Muscle of leg (tissue), 11 donors: ENCODE measurements around the gene CMIP. TPM values are rescaled to one million over a fixed set of nuclear protein-coding genes. Genes with fewer than 3 reads are reported as not detected.
A peak's percentile ranks its signal among the peaks of the same experiment; 100 is the strongest.

Source experiments
- DNase-seq: peaks from one replicate; pipeline ENCODE4 v3.0.0; 2013
- H3K27ac ChIP-seq: one replicate; pipeline ENCODE4 v1.5.1; 2013; ENCODE audit warnings: mild to moderate bottlenecking, low read length, control low read depth
- H3K27me3 ChIP-seq: one replicate; pipeline ENCODE4 v1.6.1; 2013; ENCODE audit warnings: low read length; ENCODE audit not compliant: control insufficient read depth, insufficient read depth
- H3K36me3 ChIP-seq: one replicate; pipeline ENCODE4 v1.6.1; 2013; ENCODE audit warnings: low read length; ENCODE audit not compliant: control insufficient read depth, insufficient read depth
- H3K4me1 ChIP-seq: one replicate; pipeline ENCODE4 v1.6.1; 2013; ENCODE audit warnings: low read length; ENCODE audit not compliant: control insufficient read depth, insufficient read depth
- H3K4me3 ChIP-seq: one replicate; pipeline ENCODE4 v1.5.1; 2013; ENCODE audit warnings: low read length, control low read depth
- H3K9me3 ChIP-seq: replicated peaks from 2 replicates; pipeline ENCODE4 v1.6.1; 2013; ENCODE audit warnings: low read depth, low read length; ENCODE audit not compliant: control insufficient read depth
- WGBS: methylation state at CpG from one replicate; pipeline ENCODE4 v1.1.5; 2013; ENCODE audit warnings: missing lambda C conversion rate; ENCODE audit not compliant: insufficient coverage; 5-methylcytosine and 5-hydroxymethylcytosine counted together
- polyA plus RNA-seq, 8 donors: library from polyadenylated mRNA; unstranded; fragments of 120-200 nt; gene quantifications; one replicate each; pipeline versions ENCODE4 v1.2.1 to v1.2.3, GENCODE V29; 2013; ENCODE audit warnings: inconsistent platforms in 1 of 8, low replicate concordance in 1 of 8; ENCODE audit not compliant: insufficient read length in 8 of 8, insufficient read depth in 1 of 8
- total RNA-seq: library from RNA; stranded (reverse); fragments of 120-200 nt; gene quantifications from one replicate; pipeline ENCODE4 v1.2.4, GENCODE V29; 2013

The CMIP gene
- total and polyA plus RNA-seq, 9 donors, result 5.5 to 24.3 (median 18.8) TPM

DNA sequence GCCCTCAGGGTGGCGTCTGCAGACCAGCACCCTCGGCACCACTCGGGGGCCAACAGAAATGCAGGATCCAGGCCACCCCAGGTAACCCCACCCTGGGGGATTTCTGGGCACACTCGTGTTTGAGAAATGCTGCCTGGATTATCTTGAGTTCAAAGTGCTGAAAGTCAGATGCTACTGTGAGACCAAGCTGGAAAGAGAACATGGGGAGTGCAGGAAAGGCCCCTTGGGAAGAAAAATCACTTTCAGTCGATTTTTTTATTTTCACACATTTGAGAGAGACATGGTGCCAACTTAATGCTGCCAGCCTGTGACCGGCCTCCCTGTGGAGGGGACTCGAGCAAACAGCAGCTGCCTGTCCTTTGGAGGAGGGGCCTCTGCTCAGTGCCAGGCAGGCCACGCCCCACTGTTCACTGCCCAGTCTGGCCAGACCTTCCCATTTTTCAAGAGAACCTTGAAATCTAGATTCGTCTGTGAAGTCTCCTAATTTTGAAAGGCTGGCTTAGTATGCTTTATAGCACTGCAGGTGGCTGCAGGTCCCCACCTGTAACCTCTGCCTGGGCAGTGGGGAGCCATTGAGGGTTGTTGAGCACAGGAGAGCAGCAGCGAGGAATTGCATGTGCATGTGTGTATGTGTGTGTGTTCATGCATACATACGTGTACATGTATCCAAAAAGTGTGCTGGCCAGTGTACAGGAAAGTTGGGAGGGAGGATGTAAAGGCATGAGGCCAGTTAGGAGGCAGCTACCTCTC, 263.8 kb downstream of the CMIP start:
- H3K36me3 ChIP-seq, result peaks cover 38% of the 10 kb centered on the region

DNA sequence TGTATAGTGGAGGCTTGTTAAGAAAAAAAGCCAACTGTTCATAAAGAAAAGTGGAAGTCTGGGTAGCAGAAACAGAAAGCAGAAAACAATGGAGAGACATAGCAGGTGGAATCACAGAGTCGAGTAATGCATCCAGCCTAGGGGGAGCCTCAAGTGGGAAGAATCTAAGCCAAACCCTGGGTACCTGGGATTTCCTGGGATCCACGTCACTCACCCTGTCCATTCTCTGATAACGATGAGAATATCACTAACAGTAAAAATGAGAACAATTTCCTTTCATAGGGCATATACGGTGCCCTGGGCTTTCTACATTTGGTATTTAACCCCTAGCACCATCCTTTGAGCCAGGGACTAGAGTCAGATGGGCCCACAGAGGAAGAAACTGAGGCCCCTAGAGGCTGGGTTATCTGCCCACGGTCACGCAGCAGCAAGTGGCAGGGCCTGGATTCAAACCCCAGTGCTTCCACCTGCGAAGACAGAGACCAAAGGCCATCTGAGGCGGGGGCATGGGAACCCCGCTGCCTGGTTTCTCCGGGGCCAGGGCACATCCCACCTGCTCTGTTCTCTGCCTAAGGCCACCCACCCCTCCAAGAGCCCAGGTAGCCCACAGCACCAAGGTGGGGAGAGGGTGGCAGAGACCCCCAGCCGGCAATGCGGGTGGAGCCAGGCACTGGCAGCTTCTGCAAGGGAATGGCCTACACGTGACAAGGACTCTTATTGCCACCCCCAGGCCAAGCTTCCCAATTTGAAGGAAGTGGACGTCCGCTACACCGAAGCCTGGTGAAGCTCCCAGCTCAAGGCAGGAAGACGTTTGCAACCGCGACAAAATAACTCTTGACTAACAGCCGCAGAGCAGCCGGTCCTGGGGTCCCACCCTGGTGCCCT, 264.6 kb downstream of the CMIP start:
- DNase-seq, result no peak
- Histone ChIP-seq H3K27me3 (no peaks in the 10 kb centered on the region), H3K4me3 (no peak overlapping the region), H3K4me1 (peaks cover 12% of the 10 kb centered on the region), H3K9me3 (no peaks in the 10 kb centered on the region), H3K27ac (no peak overlapping the region), H3K36me3 (peaks cover 38% of the 10 kb centered on the region)
- WGBS, result 81% methylated on average over 14 of the region's 21 CpGs

More for the DNA sequence above, 263.8 kb downstream of the CMIP start:
- 65% methylated on average over 9 of the region's 11 CpGs for WGBS
- Histone ChIP-seq H3K4me3 (no peak overlapping the region), H3K9me3 (no peaks in the 10 kb centered on the region), H3K4me1 (peaks cover 14% of the 10 kb centered on the region), H3K27ac (peak overlapping the region; percentile 55), H3K27me3 (no peaks in the 10 kb centered on the region)
- peak; percentile 60 for DNase-seq

DNA sequence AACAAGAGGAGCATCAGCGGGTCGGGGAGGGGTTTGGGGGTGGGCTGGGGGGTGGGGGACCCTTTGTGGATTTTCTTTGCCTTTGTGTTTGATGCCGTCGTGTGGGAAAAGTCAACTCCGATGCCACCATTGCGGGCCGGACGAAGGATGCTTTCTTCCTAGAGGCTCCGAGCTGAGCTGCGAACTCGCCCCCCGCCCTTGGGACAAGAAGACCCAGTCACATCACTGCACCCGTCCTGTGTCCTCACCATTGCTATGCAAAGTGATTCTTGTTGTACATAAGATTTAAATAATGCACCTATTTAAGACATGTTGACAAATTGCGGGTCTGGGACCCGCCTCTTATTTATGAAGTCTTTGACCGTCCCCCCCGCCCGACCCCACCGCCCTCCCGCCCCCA, 265.4 kb downstream of the CMIP start:
- Histone ChIP-seq H3K9me3 (no peaks in the 10 kb centered on the region), H3K27me3 (no peaks in the 10 kb centered on the region), H3K36me3 (peaks cover 33% of the 10 kb centered on the region), H3K27ac (no peak overlapping the region), H3K4me1 (peaks cover 12% of the 10 kb centered on the region), H3K4me3 (no peak overlapping the region)
- 60% methylated on average over 2 of the region's 20 CpGs for WGBS
- DNase-seq, result no peak

DNA sequence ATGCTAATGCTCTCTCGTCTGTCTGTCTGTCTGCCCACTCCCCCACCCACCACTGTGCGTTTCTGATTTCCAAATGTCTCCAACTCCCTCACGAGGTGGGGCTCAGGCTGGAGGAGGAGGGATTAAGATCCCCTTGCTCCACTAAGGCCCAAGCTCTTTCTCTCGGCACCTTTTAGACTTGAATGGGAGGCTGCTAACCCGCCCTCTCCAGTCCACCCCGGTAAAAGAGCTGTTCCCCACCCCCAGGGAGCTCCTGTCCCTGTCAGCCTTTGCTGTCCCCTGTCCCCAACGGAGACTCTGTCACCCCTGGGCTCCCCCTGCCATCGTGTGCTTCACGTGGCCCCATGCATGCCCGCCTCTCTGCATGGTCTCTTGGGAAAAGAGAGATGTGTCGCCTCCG, 266.0 kb downstream of the CMIP start:
- Histone ChIP-seq H3K36me3 (peaks cover 28% of the 10 kb centered on the region), H3K9me3 (no peaks in the 10 kb centered on the region), H3K4me1 (peaks cover 12% of the 10 kb centered on the region), H3K27me3 (no peaks in the 10 kb centered on the region), H3K27ac (no peak overlapping the region), H3K4me3 (no peak overlapping the region)
- 53% methylated on average over 5 of the region's 12 CpGs for WGBS
- DNase-seq, result no peak

DNA sequence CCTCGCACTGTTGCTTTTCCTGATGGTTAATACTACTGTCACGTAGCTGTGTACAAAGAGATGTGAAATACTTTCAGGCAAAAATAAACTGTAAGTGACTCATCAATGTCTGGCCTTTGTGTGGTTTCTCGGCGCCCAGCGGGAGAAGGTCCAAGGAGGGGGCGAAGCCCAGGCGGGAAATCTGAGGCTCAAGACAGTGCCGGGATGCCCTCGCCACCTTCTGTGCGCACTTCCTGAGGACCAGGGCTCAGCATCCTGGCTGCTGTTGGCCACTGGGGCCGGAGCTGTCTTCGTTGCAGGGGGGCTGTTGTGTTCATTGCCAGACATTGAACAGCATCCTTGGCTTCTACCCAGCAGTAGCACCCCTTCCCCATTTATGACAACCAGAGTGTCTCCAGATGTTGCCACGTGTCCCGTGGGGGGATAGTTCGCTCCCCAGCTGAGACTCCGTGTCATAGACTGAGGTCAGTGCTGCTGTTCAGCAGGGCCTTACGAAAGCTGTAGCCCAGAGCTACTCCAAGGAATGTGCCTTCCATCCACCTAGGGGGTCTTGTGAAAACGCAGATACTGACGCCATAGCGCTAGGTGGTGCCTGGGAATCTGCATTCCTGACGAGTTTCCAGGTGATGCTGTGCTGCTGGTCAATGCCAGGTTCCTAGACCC, 267.2 kb downstream of the CMIP start:
- H3K27ac ChIP-seq, result no peak overlapping the region
- DNase-seq, result no peak
- no peaks in the 10 kb centered on the region for H3K27me3 ChIP-seq
- H3K4me3 ChIP-seq, result no peak overlapping the region
- no peaks in the 10 kb centered on the region for H3K9me3 ChIP-seq
- H3K36me3 ChIP-seq, result peaks cover 20% of the 10 kb centered on the region
- 66% methylated on average over 19 of the region's 21 CpGs for WGBS
- H3K4me1 ChIP-seq, result peaks cover 12% of the 10 kb centered on the region

DNA sequence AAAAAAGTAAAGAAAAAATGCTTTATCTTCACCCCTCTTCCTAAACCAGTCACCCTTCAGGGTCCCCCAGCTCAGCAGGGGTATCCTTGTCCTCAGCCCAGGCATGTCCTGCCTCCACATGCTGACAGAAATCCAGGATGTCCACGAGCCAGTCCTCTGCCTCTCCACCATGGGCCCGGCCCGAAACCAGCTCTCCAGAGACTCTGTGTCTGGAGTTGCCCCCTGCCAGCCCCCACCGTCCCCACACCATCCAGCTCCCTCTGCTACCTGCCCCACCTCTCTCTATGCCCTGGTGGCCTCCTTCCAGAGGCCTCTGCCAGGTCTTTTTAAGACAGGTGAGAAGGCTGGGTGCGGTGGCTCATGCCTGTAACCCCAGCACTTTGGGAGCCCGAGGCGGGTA, 268.1 kb downstream of the CMIP start:
- Histone ChIP-seq H3K4me1 (peaks cover 8% of the 10 kb centered on the region), H3K27me3 (no peaks in the 10 kb centered on the region), H3K27ac (no peak overlapping the region), H3K4me3 (no peak overlapping the region), H3K9me3 (no peaks in the 10 kb centered on the region), H3K36me3 (peaks cover 15% of the 10 kb centered on the region)
- DNase-seq, result no peak
- 89% methylated on average over 4 of the region's 7 CpGs for WGBS

DNA sequence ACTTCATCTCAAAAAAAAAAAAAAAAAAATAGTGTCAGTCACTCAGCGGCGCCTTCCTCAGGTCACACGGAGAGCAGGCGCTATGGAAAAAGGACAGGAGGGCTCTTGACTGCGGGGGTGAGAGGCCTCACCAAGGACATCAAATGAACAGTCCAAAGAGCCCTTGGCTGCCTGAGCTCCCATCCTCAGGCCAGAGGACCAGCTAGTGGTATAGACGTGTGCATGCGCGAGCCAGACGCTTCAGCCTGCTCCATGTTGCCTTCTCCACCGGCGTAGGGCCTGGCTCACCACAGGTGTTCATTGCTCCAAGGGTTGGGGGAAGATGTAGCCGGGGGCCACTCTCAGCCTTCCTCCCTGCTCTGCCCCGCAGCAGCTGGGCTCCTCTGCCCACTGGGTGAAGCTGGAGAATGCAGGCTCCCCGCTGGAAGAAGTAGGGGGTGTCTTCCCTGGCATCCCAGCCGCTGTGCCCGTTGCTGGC, 268.7 kb downstream of the CMIP start:
- Histone ChIP-seq H3K9me3 (no peaks in the 10 kb centered on the region), H3K36me3 (peaks cover 8% of the 10 kb centered on the region), H3K4me1 (peaks cover 2% of the 10 kb centered on the region), H3K27ac (no peak overlapping the region), H3K4me3 (no peak overlapping the region), H3K27me3 (no peaks in the 10 kb centered on the region)
- 75% methylated on average over 10 of the region's 16 CpGs for WGBS
- DNase-seq, result no peak

DNA sequence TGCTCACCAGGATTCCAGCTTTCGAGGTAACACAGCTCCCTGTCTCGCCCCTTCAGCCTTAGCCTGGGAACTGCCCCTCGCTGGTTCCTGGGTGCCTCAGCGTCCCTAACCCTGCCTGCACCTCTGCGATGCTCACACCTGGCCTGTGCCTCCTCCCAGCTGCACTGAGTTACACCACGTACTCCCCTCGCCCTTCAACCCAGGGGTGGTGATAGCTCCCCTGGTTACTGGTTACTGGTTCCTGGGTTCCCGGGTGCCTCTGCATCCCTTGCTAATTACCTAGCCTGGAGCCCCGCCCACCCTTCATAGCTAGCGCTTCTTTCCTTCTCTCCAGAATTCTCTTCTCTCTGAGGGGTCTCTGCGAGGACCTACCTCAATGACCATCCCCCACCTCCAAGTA, 269.2 kb downstream of the CMIP start:
- Histone ChIP-seq H3K27me3 (no peaks in the 10 kb centered on the region), H3K4me1 (no peaks in the 10 kb centered on the region), H3K4me3 (no peak overlapping the region), H3K36me3 (peaks cover 5% of the 10 kb centered on the region), H3K9me3 (no peaks in the 10 kb centered on the region), H3K27ac (no peak overlapping the region)
- 81% methylated on average over 11 of the region's 11 CpGs for WGBS
- DNase-seq, result no peak

DNA sequence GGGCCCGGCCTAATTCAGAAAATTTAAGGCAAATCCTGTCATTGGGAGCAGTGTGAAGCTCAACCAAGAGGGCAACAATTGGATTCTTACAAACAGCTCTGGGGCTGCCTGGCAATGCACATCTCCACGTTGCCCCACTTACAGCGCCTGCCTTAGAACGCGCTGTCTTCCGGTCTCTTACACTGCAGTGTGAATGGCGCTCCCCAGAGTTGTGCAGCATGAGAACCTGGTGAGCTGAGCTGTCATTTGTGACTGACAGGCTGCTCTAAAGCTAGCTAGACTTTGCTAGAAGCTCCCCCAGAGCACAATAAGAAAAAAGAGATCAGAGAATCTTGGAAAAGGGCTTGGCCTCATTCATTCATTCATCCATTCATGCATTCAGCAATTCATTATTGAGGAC, 270.0 kb downstream of the CMIP start:
- no peaks in the 10 kb centered on the region for H3K9me3 ChIP-seq
- WGBS, result 93% methylated on average over 7 of the region's 7 CpGs
- no peak overlapping the region for H3K27ac ChIP-seq
- peaks cover 2% of the 10 kb centered on the region for H3K4me1 ChIP-seq
- no peaks in the 10 kb centered on the region for H3K27me3 ChIP-seq
- no peak overlapping the region for H3K4me3 ChIP-seq
- H3K36me3 ChIP-seq, result peaks cover 4% of the 10 kb centered on the region
- DNase-seq, result no peak
